ENCODE measurements around the gene HELB.

HELB gene

DNA sequence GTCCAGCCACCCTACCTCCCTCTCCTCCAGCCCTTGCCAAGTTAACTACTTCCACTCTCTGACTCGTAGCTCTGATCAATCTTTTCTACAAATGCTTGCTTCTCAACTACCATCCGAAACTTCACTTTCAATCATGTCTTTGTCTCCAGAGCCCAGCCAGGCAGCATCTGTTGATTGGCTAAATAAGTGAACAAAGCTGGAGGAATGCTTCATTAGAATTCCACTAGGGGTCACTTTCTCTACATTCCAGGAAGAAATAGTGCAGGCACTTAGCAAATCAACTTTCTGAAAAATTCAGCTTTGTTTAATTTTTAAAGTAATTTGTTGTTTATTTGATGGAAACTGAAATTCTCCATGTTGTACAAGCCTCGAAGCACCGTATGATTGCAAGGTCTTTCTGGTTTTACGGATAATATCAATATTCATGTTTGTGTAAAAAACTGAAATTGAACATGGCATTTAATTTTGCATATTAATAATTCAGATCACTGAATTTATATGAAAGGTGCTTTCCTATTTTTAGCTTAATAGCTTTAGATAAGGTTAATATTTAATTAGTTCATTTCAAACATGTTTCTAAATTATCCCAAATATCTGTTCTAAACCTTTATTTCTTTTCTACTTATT, 32.4 kb upstream of the HELB start:
- H3K4me3 ChIP-seq (ENCODE audit: low read depth, low read length): no peak overlapping the region
- TF ChIP-seq, protein P1, sequence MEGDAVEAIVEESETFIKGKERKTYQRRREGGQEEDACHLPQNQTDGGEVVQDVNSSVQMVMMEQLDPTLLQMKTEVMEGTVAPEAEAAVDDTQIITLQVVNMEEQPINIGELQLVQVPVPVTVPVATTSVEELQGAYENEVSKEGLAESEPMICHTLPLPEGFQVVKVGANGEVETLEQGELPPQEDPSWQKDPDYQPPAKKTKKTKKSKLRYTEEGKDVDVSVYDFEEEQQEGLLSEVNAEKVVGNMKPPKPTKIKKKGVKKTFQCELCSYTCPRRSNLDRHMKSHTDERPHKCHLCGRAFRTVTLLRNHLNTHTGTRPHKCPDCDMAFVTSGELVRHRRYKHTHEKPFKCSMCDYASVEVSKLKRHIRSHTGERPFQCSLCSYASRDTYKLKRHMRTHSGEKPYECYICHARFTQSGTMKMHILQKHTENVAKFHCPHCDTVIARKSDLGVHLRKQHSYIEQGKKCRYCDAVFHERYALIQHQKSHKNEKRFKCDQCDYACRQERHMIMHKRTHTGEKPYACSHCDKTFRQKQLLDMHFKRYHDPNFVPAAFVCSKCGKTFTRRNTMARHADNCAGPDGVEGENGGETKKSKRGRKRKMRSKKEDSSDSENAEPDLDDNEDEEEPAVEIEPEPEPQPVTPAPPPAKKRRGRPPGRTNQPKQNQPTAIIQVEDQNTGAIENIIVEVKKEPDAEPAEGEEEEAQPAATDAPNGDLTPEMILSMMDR (IDR thresholded peaks at IDR 0.05; ENCODE audit: low read depth, low read length): peak; percentile 48; the same call in 1 of the 2 replicates

DNA sequence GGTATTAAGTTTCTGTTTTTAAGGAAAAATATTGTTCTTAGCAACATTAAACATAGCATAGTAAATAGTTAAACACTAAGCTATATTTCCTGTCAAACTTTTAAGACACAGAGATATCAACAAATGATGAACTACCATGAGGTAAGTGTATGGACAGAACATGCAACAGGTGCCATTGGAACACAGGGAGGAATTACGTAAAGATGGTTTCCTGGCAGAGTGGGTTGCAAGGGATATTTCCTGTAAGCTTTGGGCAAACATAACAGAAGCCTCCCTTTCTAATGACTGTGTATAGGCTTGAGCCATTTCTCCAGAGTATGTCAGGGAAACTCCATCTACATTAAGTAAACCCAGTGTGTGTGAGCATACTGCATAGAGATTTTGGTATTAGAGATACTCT, 31.7 kb upstream of the HELB start:
- TF ChIP-seq, protein P1 (IDR thresholded peaks at IDR 0.05; ENCODE audit: low read depth, low read length): no peak
- H3K4me3 ChIP-seq (ENCODE audit: low read depth, low read length): no peak overlapping the region

DNA sequence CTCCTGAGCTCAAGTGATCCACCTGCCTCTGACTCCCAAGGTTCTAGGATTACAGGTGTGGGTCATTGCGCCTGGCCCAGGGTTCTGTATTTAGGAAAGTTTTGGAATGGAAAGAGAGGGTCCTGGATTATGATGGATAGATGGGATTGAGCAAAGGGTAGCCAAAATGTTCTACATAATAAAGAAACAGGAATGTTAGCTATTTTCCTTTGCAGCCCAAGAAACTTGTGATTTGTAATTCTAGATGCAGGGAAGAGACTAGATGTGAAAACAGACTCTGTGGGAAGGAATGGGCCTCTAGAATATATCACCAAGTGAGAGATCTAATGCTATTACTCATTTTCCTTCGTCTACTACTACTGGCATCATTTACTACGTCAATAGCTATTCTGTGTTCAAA, 29.6 kb upstream of the HELB start:
- TF ChIP-seq, protein P1 (IDR thresholded peaks at IDR 0.05; ENCODE audit: low read depth, low read length): no peak
- H3K4me3 ChIP-seq (ENCODE audit: low read depth, low read length): no peak overlapping the region

DNA sequence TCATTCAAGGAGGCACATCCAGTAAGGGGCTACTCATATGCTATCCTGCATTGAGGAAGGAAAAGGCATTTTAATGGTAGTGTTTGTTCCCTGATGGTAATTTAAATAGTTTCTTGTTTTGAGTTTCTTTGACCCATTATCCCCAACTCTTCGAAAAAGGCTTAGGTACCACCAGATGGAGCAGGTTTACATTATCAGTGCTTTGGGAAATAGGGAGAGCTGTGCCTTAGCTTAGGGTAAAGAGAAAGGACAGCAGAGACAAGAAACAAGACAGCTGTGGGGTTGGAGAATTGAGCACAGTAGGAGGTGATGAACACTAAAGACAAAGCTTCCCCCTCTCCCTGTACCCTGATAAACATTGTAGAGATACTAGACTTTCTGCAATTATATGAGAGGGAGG, 29.1 kb upstream of the HELB start:
- TF ChIP-seq, protein P1 (IDR thresholded peaks at IDR 0.05; ENCODE audit: low read depth, low read length): no peak
- no peak overlapping the region for H3K4me3 ChIP-seq (ENCODE audit: low read depth, low read length)

DNA sequence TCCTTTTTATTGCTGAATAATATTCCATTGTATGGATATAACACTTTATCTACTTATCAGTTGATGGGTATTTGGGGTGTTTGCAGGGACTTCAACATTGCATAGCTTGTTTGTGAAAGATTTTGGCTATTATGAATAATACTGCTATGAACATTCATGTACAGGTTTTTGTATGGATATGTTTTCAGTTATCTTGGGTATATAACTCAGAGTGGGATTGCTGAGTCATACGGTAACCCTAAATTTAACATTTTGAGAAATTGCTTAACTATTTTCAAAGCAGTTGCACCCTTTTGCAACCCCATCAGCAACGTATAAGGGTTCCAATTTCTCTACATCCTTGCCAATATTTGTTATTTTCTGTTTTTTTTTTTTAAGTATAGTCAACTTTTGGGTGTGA, 27.3 kb upstream of the HELB start:
- TF ChIP-seq, protein P1 (IDR thresholded peaks at IDR 0.05; ENCODE audit: low read depth, low read length): no peak
- H3K4me3 ChIP-seq (ENCODE audit: low read depth, low read length): no peak overlapping the region

DNA sequence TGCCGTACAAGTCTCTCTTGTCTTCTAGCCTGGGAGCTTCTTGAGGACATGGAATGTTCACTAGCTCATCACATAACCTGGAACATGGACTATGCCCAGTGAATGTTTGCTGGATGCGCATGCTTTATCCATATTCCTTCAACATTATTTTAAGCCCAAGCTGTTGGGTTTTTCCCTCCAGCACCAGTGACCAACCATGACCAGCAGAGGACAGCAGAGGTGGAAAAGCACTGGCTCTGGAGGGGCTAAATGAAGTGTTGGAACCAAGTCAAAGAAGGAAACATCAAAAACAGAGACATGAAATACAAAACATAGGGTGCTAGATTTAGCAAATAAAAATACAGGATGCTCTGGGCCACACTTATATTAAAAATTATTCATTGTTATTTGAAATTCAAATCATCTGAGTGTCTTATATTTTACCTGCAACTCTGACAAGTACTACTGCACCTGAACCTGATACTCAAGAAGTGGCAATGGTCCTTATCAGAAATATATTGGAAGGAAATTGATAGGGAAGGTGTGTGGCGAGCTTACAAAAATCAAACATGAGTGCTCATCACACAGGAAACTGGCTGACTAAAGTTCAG, 23.1 kb upstream of the HELB start:
- no peak overlapping the region for H3K4me3 ChIP-seq (ENCODE audit: low read depth, low read length)
- TF ChIP-seq, protein P1 (IDR thresholded peaks at IDR 0.05; ENCODE audit: low read depth, low read length): peak; percentile 79

DNA sequence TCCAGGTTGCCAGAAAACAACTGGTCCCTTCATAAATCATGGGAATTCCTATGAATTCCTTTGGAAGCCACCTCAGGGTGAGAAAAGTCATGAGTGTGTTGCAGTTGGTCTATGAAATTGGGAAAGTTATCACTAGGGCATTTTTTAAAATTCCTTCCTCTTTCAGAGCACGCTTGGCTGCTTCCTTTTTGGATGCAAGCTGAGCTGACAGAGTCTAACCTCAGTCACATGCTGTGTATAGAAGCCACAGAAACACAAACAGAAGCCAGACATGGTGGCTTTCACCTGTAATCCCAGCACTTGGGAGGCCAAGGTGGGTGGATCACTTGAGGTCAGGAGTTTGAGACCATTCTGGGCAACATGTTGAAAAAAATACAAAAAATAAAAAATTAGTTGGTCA, 21.7 kb upstream of the HELB start:
- no peak overlapping the region for H3K4me3 ChIP-seq (ENCODE audit: low read depth, low read length)
- TF ChIP-seq, protein P1 (IDR thresholded peaks at IDR 0.05; ENCODE audit: low read depth, low read length): no peak

Data from WI38 (cell line).